ENCODE measurements around the gene FGF4.
"Not testable (repeated sequence)": the region's sequence is repeated elsewhere in the genome, so short reads cannot be mapped to it uniquely, and the experiment has no call there.

The FGF4 gene

DNA sequence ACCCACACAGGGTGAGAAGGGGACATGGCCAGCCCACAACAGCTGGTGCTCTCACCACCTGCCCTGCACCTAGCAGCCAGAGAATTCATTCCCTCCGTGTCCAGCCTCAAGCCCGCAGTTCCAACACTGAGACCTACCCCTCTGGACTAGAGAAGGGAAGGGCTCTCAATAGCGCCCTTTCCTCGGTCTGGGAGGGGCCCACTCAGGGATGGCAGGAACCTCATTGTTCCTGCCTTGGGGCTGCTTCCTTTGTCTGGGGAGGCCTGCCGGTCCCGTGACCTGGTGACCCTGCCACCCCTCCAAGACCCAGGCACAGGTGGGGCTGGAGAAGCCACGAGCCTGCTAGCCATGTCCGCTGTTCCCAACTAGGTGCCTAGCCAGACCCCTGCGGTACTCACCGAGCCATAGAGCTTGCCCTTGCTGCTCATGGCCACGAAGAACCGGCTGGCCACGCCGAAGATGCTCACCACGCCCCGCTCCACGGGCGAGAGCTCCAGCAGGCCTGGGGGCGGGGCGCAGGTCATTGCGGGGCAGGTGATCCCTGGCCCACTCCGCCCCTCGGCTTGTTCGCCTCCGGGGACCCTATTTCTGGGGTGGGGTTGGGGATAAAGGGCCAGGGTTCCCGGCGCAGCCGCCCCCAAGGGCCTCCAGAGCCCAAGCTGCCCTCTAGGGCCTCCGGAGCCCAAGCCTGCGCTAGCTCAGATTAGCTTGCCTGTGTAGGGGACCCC is 1.4 kb downstream of the FGF4 start:
- no peak for DNase-seq

- DNase-seq = no peak
Measured at GRCh38 chr11:69771466-69771865, 3.7 kb downstream of the FGF4 start.

DNA sequence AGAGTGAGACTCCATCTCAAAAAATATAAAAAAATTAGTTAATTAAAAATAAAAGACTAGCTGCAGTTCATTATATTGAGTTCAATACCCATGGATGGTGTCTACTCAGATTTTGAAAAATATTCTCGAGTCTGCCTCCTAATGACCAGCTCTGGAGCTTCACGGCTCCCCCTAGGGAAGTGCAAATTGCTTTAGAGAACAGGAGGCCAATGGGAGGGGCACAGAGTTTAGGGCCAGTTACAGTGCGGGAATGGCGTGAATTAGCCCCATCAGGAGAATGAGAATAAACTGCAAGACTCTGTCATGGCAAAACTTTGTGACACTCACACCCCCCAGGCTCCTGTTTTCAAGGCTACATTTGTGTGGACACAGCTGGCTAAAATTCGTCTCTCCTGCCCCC is 4.6 kb downstream of the FGF4 start:
- no peak for DNase-seq

GRCh38 chr11:69765498-69765995 is 9.6 kb downstream of the FGF4 start:
- no peak for DNase-seq

GRCh38 chr11:69764918-69765317 is 10.2 kb downstream of the FGF4 start:
- not testable (repeated sequence) for DNase-seq

DNA sequence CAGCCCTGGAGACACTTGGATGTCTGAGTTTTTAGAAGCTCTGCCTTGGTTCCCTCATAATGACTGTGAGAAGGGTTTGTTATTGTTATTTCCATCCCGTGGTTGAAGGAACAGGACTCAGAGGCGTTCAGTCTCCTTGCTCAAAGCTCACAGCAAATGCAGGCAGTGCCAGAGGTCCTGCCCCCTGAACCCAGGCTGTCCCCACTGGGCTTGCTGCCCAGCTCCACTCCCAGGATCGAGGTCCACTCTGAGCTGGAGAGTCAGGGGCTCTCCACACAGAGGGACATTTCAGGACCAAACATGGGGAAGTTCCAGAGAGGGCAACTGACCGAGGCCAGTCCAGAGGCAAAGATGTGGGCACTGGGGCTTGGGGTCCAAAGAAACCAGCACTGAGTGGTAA is 14.8 kb downstream of the FGF4 start:
- no peak for DNase-seq

DNA sequence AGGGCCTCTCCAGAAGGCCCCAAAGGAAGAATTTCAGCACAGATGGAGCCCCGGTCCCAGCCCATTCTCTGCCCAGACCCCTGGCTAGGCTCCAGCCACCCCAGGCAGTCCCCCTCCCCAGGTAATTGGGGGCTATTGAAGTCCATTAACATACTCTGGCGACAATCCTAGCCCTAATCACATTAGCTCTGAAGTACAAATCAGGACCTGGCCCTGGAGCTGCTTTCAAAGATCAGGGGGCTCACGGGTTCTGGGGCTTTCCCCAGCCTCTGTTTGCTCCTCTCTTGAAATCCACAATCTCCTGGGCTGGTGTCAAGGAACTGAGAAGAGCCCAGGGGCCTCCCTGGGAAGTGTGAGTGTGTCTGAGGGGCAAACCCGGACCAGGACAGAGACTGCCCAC is 22.3 kb downstream of the FGF4 start:
- no peak for DNase-seq

DNA sequence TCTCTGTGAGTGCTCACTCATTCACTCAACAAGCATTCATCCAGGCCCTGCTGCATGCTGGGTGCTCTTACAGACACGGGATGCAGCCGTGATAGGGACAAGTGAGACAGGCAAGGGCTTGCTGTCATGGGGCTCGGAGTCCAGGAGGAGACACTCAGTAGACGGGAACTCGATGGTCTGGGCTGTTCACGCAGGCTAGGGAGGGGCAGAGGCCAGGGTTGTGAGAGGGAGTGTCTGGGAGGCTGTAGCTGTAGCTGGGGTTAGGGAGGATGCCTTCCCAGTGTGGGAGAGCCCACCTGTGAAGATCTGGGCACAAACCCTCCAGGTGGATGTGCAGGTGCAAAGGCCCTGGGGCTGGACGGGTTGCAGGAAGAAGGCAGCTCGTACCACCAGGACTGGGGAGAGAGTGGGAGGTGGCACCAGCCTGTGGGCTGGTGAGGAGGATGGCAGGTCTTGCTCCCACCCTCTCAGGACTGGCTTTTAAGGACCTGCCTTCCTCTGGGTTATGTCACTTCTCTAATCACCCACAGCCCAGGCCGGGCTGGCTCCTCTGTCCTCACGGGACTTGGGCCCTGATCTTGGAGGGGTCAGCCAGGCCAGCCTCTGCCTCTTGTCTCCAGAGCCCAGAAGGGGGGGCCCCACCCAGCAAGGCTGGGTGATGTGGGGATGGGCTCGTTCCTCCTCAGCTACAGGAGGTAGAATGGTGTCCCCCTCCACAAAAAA is 24.1 kb downstream of the FGF4 start:
- no peak for DNase-seq

GRCh38 chr11:69750108-69750850 is 24.9 kb downstream of the FGF4 start:
- DNase-seq = no peak

- DNase-seq = no peak
Measured at GRCh38 chr11:69748637-69749036, 26.5 kb downstream of the FGF4 start.

DNA sequence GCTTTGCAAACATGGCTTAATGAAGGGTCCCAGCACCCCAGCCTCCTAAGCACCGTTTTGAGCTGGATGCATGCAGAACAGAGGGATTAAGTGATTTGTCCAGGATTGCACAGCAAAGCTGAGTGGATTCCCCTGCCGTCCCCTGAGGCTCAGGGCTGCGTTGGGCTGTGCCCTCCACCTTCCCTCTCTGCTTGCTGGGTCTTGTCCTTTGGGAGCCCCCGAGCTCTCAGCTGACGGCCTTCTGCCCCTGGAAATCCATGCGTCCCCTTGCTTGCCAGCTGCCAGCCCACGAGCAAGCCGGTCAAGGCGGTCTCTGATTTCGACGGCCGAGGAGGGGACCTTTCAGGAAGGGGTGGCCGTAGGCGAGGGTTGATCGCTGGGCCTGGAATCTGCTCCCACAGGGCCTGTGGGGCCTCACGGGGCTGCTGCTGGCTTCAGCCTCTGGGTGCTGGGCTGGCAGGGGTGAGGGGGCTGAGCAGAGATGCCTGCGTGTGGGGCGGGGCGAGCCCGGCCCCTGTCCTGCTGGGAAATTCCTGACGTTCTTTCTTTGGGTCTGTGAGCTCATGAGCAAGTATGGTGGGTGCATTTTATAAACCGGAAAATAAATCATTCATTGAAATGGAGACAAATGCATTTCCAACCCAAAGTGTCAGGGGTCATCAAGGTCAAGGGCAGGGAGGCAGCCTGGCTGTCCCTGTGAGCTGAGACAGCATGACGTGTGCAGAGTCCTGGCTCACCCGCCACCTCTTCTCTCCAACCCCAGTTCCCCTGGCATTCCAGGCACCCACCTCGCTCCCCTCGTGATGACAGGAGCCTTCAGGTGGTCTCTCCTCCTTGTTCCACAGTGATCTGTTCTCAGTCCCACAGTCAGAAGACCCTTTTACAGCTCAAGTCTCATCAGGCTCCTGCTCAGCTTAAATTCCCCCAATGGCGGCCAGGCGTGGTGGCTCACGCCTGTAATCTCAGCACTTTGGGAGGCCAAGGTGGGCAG is 28.1 kb downstream of the FGF4 start:
- DNase-seq = no peak

GRCh38 chr11:69746140-69746539 is 29.0 kb downstream of the FGF4 start:
- no peak for DNase-seq

DNA sequence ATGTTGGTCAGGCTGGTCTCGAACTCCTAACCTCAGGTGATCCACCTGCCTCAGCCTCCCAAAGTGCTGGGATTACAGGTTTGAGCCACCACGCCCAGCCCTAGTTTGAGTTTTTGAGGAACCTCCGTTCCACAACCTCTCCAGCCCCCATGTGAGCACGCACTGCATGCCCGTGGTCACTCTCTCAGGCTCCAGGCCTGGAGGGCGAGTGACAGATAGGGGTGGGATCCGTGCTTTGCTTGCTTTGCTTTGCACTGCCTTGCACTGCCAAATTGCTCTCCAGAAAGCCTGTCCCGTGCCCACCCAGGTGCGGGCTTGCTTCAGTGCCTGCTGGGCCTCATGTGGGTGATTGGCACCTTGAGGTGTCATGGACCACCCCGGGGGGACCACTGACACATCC is 29.9 kb downstream of the FGF4 start:
- DNase-seq = no peak

- DNase-seq = no peak
Measured at GRCh38 chr11:69744435-69744834, 30.7 kb downstream of the FGF4 start.

- no peak for DNase-seq
Measured at GRCh38 chr11:69734841-69735240, 40.3 kb downstream of the FGF4 start.

GRCh38 chr11:69734367-69734766 is 40.8 kb downstream of the FGF4 start:
- no peak for DNase-seq

DNA sequence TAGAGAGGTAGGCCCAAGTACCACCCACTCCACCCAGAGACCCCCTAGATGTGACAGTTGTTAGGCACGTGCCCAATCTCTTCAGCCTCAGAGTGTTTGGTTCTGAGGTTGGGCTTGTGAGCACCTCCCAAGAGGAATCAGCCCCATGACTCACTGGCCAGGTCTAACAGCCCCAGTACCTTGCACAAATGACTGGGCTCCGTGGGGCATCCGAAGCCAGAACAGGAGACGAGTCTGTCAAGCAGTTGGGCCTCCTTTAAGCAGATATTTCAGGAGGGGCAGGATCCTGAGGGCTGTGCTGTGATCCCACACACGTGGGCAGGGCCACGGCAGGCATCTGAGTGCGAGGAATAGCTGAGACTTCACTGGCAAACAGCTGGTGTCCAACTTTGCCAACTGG is 42.2 kb downstream of the FGF4 start:
- no peak for DNase-seq

DNA sequence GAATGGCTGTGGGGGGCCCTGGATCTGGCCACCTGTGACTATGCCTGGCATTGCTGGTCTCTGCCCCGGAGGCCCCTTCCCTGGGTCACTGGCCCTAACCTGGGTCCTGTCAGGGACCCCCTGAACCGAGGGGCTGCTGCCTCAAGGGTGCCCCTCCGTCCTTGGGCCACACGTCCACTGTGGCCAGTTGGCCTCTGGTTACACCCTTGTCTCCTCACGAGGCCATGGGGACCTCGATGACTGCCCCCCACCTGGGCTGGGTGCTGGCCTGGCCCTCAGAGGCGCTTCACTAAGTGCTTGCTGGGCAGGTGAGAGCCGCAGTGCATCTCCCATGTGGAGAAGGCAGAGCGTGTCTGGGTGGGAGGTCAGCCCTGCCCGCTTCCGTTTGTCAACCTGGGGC is 44.0 kb downstream of the FGF4 start:
- DNase-seq = no peak

DNA sequence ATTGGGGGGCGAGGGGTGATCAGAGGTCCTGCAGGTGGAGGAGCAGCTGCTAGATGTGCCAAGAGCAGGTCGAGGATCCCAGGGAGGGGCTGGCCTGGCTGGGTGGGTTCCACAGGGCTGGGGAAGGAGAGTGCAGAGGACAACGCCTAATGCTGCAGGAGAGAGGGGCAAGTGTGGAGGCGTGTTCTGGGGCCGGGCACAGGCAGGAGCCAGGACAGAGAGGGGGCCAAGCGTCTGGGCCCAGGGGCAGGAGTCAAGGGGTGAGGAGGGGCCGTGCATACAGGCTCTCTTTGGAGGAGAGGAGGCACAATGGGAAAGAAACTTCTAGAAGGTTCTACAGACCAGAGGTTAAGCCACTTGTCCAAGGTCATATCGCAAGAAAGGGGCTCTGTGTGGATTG is 44.6 kb downstream of the FGF4 start:
- DNase-seq = no peak

DNA sequence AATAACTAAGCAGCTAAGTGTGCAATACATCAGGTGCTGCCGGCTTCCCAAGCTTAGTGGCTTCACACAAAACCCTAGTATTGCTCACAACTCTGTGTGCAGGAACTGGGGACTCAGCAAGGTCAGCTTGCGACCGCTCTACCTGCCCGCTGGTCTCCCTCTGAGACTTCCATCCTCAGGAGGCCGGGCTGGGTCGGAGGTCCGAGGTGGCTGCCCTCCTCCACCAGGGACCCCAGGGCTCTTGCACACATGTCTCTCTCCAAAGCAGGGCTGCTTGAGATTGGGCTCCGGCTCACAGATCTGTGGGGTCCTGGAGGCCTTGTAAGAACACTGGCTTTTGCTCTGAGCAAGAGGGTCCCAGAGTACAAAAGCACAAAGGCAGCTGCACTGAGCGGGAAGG is 45.9 kb downstream of the FGF4 start:
- no peak for DNase-seq

DNA sequence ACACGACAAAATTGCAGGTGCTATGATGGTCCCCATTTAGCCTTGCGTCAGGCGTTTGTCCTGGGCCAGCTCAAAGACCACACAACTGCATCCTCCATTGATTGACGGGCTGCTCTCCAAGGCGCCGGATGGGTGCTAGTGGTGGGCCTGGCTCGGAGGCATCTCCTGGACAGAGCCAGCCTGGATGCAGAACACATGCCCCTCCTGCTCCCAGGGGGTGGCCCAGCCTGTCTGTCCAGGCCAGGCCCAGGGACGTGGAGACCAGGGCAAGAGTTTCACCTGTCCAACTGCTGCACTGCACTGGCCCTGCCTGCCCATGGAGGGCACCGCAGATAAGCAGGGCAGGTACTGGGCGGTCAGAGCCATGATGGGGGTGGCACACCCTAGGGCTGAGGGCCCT is 47.9 kb downstream of the FGF4 start:
- DNase-seq = no peak
